ENCODE results near the gene C14orf180. TPM values are rescaled to one million over a fixed set of nuclear protein-coding genes. Genes with fewer than 3 reads are reported as not detected.

The C14orf180 gene
- total RNA-seq, 2 experiments from 2014 or later = not detected

GRCh38 chr14:104559804-104560585 lies 19.6 kb upstream of the C14orf180 start:
- Histone ChIP-seq H3K4me2 (ENCODE audit: low read length) (no peak overlapping the region), H4K20me1 (ENCODE audit: insufficient read depth, low read length) (no peaks in the 10 kb centered on the region), H3K79me2 (ENCODE audit: insufficient read depth, low read depth, low read length) (no peaks in the 10 kb centered on the region), H3K4me3 (ENCODE audit: low read depth, low read length, poor library complexity, severe bottlenecking) (no peak overlapping the region), H3K9me2 (ENCODE audit: insufficient read depth, low read length) (no peaks in the 10 kb centered on the region), H3K4me1 (ENCODE audit: insufficient read depth, low read length, poor library complexity, severe bottlenecking) (no peaks in the 10 kb centered on the region), H2AFZ (ENCODE audit: low read length) (no peak overlapping the region), H3K27ac (ENCODE audit: low read depth, low read length, poor library complexity, severe bottlenecking) (no peak overlapping the region), H3K9me3 (ENCODE audit: low read length) (no peaks in the 10 kb centered on the region), H3K36me3 (ENCODE audit: insufficient read depth, low read length) (no peaks in the 10 kb centered on the region)
- ChIA-PET POLR2A (no interaction called here), CTCF (ENCODE audit: unreplicated experiment) (no interaction called here)
- intact Hi-C loops (cut with micrococcal nuclease; ENCODE audit: unreplicated experiment) = no loop called here
- BruUV-seq (replicated peaks) = no TSS peak
- no peak for DNase-seq (ENCODE audit: low spot score)
- no peak for TF ChIP-seq EZH2phosphoT487 (IDR thresholded peaks at IDR 0.05; ENCODE audit: borderline replicate concordance, low read depth, low read length)
- TF ChIP-seq CTCF (conservative IDR thresholded peaks at IDR 0.05; ENCODE audit: low read length) = no peak

GRCh38 chr14:104560586-104560945 lies 19.0 kb upstream of the C14orf180 start:
- TF ChIP-seq EZH2phosphoT487 (IDR thresholded peaks at IDR 0.05; ENCODE audit: borderline replicate concordance, low read depth, low read length) = no peak
- no peak for TF ChIP-seq CTCF (conservative IDR thresholded peaks at IDR 0.05; ENCODE audit: low read length)
- no peak overlapping the region for H3K4me3 ChIP-seq (ENCODE audit: low read depth, low read length, poor library complexity, severe bottlenecking)
- BruUV-seq (replicated peaks) = no TSS peak
- H3K4me1 ChIP-seq (ENCODE audit: insufficient read depth, low read length, poor library complexity, severe bottlenecking) = no peaks in the 10 kb centered on the region
- H3K79me2 ChIP-seq (ENCODE audit: insufficient read depth, low read depth, low read length) = no peaks in the 10 kb centered on the region
- H3K27ac ChIP-seq (ENCODE audit: low read depth, low read length, poor library complexity, severe bottlenecking) = no peak overlapping the region
- no peaks in the 10 kb centered on the region for H3K9me2 ChIP-seq (ENCODE audit: insufficient read depth, low read length)
- POLR2A ChIA-PET = no interaction called here
- no peaks in the 10 kb centered on the region for H3K36me3 ChIP-seq (ENCODE audit: insufficient read depth, low read length)
- intact Hi-C loops (cut with micrococcal nuclease; ENCODE audit: unreplicated experiment) = no loop called here
- CTCF ChIA-PET (ENCODE audit: unreplicated experiment) = no interaction called here
- DNase-seq (ENCODE audit: low spot score) = no peak
- no peak overlapping the region for H2AFZ ChIP-seq (ENCODE audit: low read length)
- H3K9me3 ChIP-seq (ENCODE audit: low read length) = no peaks in the 10 kb centered on the region
- no peak overlapping the region for H3K4me2 ChIP-seq (ENCODE audit: low read length)
- no peaks in the 10 kb centered on the region for H4K20me1 ChIP-seq (ENCODE audit: insufficient read depth, low read length)

GRCh38 chr14:104561124-104561557 lies 18.4 kb upstream of the C14orf180 start:
- no peaks in the 10 kb centered on the region for H4K20me1 ChIP-seq (ENCODE audit: insufficient read depth, low read length)
- no peaks in the 10 kb centered on the region for H3K36me3 ChIP-seq (ENCODE audit: insufficient read depth, low read length)
- no TSS peak for BruUV-seq (replicated peaks)
- no peak for TF ChIP-seq CTCF (conservative IDR thresholded peaks at IDR 0.05; ENCODE audit: low read length)
- no peak for TF ChIP-seq EZH2phosphoT487 (IDR thresholded peaks at IDR 0.05; ENCODE audit: borderline replicate concordance, low read depth, low read length)
- ChIA-PET POLR2A (no interaction called here), CTCF (ENCODE audit: unreplicated experiment) (no interaction called here)
- no peak overlapping the region for H2AFZ ChIP-seq (ENCODE audit: low read length)
- no peak overlapping the region for H3K27ac ChIP-seq (ENCODE audit: low read depth, low read length, poor library complexity, severe bottlenecking)
- intact Hi-C loops (cut with micrococcal nuclease; ENCODE audit: unreplicated experiment) = no loop called here
- H3K4me3 ChIP-seq (ENCODE audit: low read depth, low read length, poor library complexity, severe bottlenecking) = no peak overlapping the region
- H3K9me2 ChIP-seq (ENCODE audit: insufficient read depth, low read length) = no peaks in the 10 kb centered on the region
- no peaks in the 10 kb centered on the region for H3K4me1 ChIP-seq (ENCODE audit: insufficient read depth, low read length, poor library complexity, severe bottlenecking)
- no peak for DNase-seq (ENCODE audit: low spot score)
- no peaks in the 10 kb centered on the region for H3K9me3 ChIP-seq (ENCODE audit: low read length)
- H3K79me2 ChIP-seq (ENCODE audit: insufficient read depth, low read depth, low read length) = no peaks in the 10 kb centered on the region
- H3K4me2 ChIP-seq (ENCODE audit: low read length) = no peak overlapping the region
